Measurements from ENCODE around the gene PSMA3.

PSMA3 gene

GRCh38 chr14:58298477-58299400 lies 54.1 kb downstream of the PSMA3 start, which contains the start of gene ARID4A (continued):
- TF ChIP-seq PRDM2 (tag by site-specific recombination; IDR thresholded peaks at IDR 0.05; ENCODE audit: borderline replicate concordance) (no peak), ZSCAN4 (tag by site-specific recombination; IDR thresholded peaks at IDR 0.05) (no peak), ZNF626 (tag by site-specific recombination; IDR thresholded peaks at IDR 0.05) (no peak), ZNF621 (tag by site-specific recombination; IDR thresholded peaks at IDR 0.05) (no peak), ZNF776 (tag by site-specific recombination; IDR thresholded peaks at IDR 0.05; ENCODE audit: borderline replicate concordance) (no peak), YY2 (tag by site-specific recombination; IDR thresholded peaks at IDR 0.05) (peak; percentile 47; the same call in 1 of the 2 replicates), ZNF449 (tag by site-specific recombination; IDR thresholded peaks at IDR 0.05) (no peak), ZNF558 (tag by site-specific recombination; IDR thresholded peaks at IDR 0.05) (no peak), SCRT1 (tag by site-specific recombination; IDR thresholded peaks at IDR 0.05; ENCODE audit: borderline replicate concordance) (peak; percentile 60; the same call in 1 of the 2 replicates), ZNF692 (tag by site-specific recombination; IDR thresholded peaks at IDR 0.05) (peak; percentile 36; the same call in 1 of the 2 replicates), WT1 (tag by site-specific recombination; IDR thresholded peaks at IDR 0.05) (0 out of 2 replicates have a peak, but pooled peaks have one; percentile 12), ZNF184 (tag by site-specific recombination; IDR thresholded peaks at IDR 0.05) (no peak), ZNF37A (tag by site-specific recombination; IDR thresholded peaks at IDR 0.05) (no peak), ZBTB17 (tag by site-specific recombination; IDR thresholded peaks at IDR 0.05) (peak; percentile 66; the same call in 1 of the 2 replicates), BCL11B (tag by site-specific recombination; IDR thresholded peaks at IDR 0.05; ENCODE audit: low read depth) (no peak), ZNF596 (tag by site-specific recombination; IDR thresholded peaks at IDR 0.05) (no peak), ZBTB20 (tag by site-specific recombination; IDR thresholded peaks at IDR 0.05) (peak; percentile 75), ZNF747 (tag by site-specific recombination; IDR thresholded peaks at IDR 0.05) (no peak), ZNF248 (tag by site-specific recombination; IDR thresholded peaks at IDR 0.05) (no peak), ELK4 (IDR thresholded peaks at IDR 0.05; ENCODE audit: borderline replicate concordance, low read depth, low read length) (no peak), ZNF391 (tag by site-specific recombination; IDR thresholded peaks at IDR 0.05; ENCODE audit: borderline replicate concordance, low read depth) (0 out of 2 replicates have a peak, but pooled peaks have one; percentile 45), ZBTB10 (tag by site-specific recombination; IDR thresholded peaks at IDR 0.05) (peak; percentile 80; the same call in 1 of the 2 replicates), SETDB1 (IDR thresholded peaks at IDR 0.05; ENCODE audit: insufficient read length, low read length) (no peak), ZNF175 (tag by site-specific recombination; IDR thresholded peaks at IDR 0.05) (no peak)

Data from HEK293 (cell line).